Measurements from ENCODE around the gene SLAMF1. TPM values are rescaled to one million over a fixed set of nuclear protein-coding genes. Genes with fewer than 3 reads are reported as not detected.
A peak's percentile ranks its signal among the peaks of the same experiment; 100 is the strongest.
"Not testable (repeated sequence)": the region's sequence is repeated elsewhere in the genome, so short reads cannot be mapped to it uniquely, and the experiment has no call there.

Gene SLAMF1
- total RNA-seq, 2 experiments from 2014 or later: 48.5 to 50.1 TPM

- Mint-ChIP-seq H3K9me3 (ENCODE audit: insufficient read depth) (peaks cover 17% of the 10 kb centered on the region), H3K27me3 (ENCODE audit: low read depth) (no peaks in the 10 kb centered on the region), H3K27ac (peak overlapping the region; percentile 92), H3K36me3 (ENCODE audit: low read depth) (peaks cover 51% of the 10 kb centered on the region), H3K4me3 (peak overlapping the region; percentile 75), H3K4me1 (ENCODE audit: low read depth) (peaks cover 71% of the 10 kb centered on the region)
- POLR2A ChIA-PET: interaction anchor here (0.7 to 1.9 kb wide), 8 partner anchors 13 to 48 kb away, joined by 3 to 6 read pairs (median 4); partner anchors contain the start of gene SLAMF1
- ATAC-seq (peak; percentile 82), DNase-seq (peak; percentile 67)
- CTCF ChIA-PET: interaction anchor here (0.7 to 6.0 kb wide), 13 partner anchors 10 to 104 kb away, joined by 3 to 60 read pairs (median 5); partner anchors contain the start of gene SLAMF1
Observed at GRCh38 chr1:160664573-160665051, 17.8 kb upstream of the SLAMF1 start.

GRCh38 chr1:160662910-160663309 lies 16.1 kb upstream of the SLAMF1 start:
- DNase-seq (peak; percentile 47), ATAC-seq (peak; percentile 45)
- Mint-ChIP-seq H3K27ac (peak overlapping the region; percentile 60), H3K4me1 (ENCODE audit: low read depth) (peaks cover 73% of the 10 kb centered on the region), H3K27me3 (ENCODE audit: low read depth) (no peaks in the 10 kb centered on the region), H3K9me3 (ENCODE audit: insufficient read depth) (peaks cover 4% of the 10 kb centered on the region), H3K36me3 (ENCODE audit: low read depth) (peaks cover 43% of the 10 kb centered on the region), H3K4me3 (peak overlapping the region; percentile 50)
- CTCF ChIA-PET: interaction anchor here (0.7 to 6.0 kb wide), 13 partner anchors 11 to 85 kb away, joined by 3 to 60 read pairs (median 4); partner anchors contain the start of gene SLAMF1
- POLR2A ChIA-PET: interaction anchor here (0.5 to 1.1 kb wide), 4 partner anchors 11 to 36 kb away, joined by 3 to 4 read pairs (median 4); no protein-coding TSS in a partner anchor

- Mint-ChIP-seq H3K4me3 (no peak overlapping the region), H3K36me3 (ENCODE audit: low read depth) (peaks cover 34% of the 10 kb centered on the region), H3K9me3 (ENCODE audit: insufficient read depth) (no peaks in the 10 kb centered on the region), H3K4me1 (ENCODE audit: low read depth) (peaks cover 63% of the 10 kb centered on the region), H3K27ac (no peak overlapping the region), H3K27me3 (ENCODE audit: low read depth) (no peaks in the 10 kb centered on the region)
- ChIA-PET POLR2A (interaction anchor here (0.9 kb wide), 1 partner anchor 19 kb away, joined by 4 read pairs; no protein-coding TSS in a partner anchor), CTCF (interaction anchor here (1.4 to 1.5 kb wide), 3 partner anchors 8 to 16 kb away, joined by 3 to 5 read pairs (median 4); no protein-coding TSS in a partner anchor)
- no peak for DNase-seq
- ATAC-seq: no peak
Observed at GRCh38 chr1:160659566-160659965, 12.7 kb upstream of the SLAMF1 start.

GRCh38 chr1:160658814-160659193 lies 12.0 kb upstream of the SLAMF1 start:
- ChIA-PET POLR2A (interaction anchor here (0.7 to 2.1 kb wide), 2 partner anchors 12 to 49 kb away, joined by 4 to 6 read pairs; partner anchors contain the start of gene SLAMF1), CTCF (interaction anchor here (1.5 kb wide), 1 partner anchor 14 kb away, joined by 4 read pairs; no protein-coding TSS in a partner anchor)
- Mint-ChIP-seq H3K36me3 (ENCODE audit: low read depth) (peaks cover 33% of the 10 kb centered on the region), H3K4me3 (no peak overlapping the region), H3K4me1 (ENCODE audit: low read depth) (peaks cover 64% of the 10 kb centered on the region), H3K27me3 (ENCODE audit: low read depth) (no peaks in the 10 kb centered on the region), H3K27ac (no peak overlapping the region), H3K9me3 (ENCODE audit: insufficient read depth) (no peaks in the 10 kb centered on the region)
- peak; percentile 19 for DNase-seq
- ATAC-seq: no peak

GRCh38 chr1:160658162-160658813 lies 11.4 kb upstream of the SLAMF1 start:
- H3K4me3 Mint-ChIP-seq: no peak overlapping the region

GRCh38 chr1:160657250-160657781 lies 10.5 kb upstream of the SLAMF1 start:
- H3K4me1 Mint-ChIP-seq (ENCODE audit: low read depth): peaks cover 64% of the 10 kb centered on the region
- H3K36me3 Mint-ChIP-seq (ENCODE audit: low read depth): peaks cover 34% of the 10 kb centered on the region
- DNase-seq: no peak
- H3K9me3 Mint-ChIP-seq (ENCODE audit: insufficient read depth): no peaks in the 10 kb centered on the region
- H3K27me3 Mint-ChIP-seq (ENCODE audit: low read depth): no peaks in the 10 kb centered on the region
- no peak for ATAC-seq
- ChIA-PET POLR2A (interaction anchor here (2.1 kb wide), 1 partner anchor 11 kb away, joined by 6 read pairs; the partner anchor contains the start of gene SLAMF1), CTCF (interaction anchor here (0.7 to 1.5 kb wide), 3 partner anchors 15 to 39 kb away, joined by 3 to 4 read pairs (median 3); no protein-coding TSS in a partner anchor)
- no peak overlapping the region for H3K4me3 Mint-ChIP-seq
- peak overlapping the region; percentile 14 for H3K27ac Mint-ChIP-seq

More at GRCh38 chr1:160658162-160658813, 11.4 kb upstream of the SLAMF1 start:
- no peaks in the 10 kb centered on the region for H3K9me3 Mint-ChIP-seq (ENCODE audit: insufficient read depth)
- peaks cover 33% of the 10 kb centered on the region for H3K36me3 Mint-ChIP-seq (ENCODE audit: low read depth)
- DNase-seq (peak; percentile 15), ATAC-seq (no peak)
- peaks cover 64% of the 10 kb centered on the region for H3K4me1 Mint-ChIP-seq (ENCODE audit: low read depth)
- H3K27me3 Mint-ChIP-seq (ENCODE audit: low read depth): no peaks in the 10 kb centered on the region
- ChIA-PET CTCF (interaction anchor here (0.7 to 1.5 kb wide), 3 partner anchors 14 to 40 kb away, joined by 3 to 4 read pairs (median 3); no protein-coding TSS in a partner anchor), POLR2A (interaction anchor here (0.7 to 2.1 kb wide), 2 partner anchors 12 to 49 kb away, joined by 4 to 6 read pairs; partner anchors contain the start of gene SLAMF1)
- H3K27ac Mint-ChIP-seq: no peak overlapping the region

GRCh38 chr1:160656737-160657136 lies 9.9 kb upstream of the SLAMF1 start:
- Mint-ChIP-seq H3K27me3 (ENCODE audit: low read depth) (no peaks in the 10 kb centered on the region), H3K36me3 (ENCODE audit: low read depth) (peaks cover 28% of the 10 kb centered on the region), H3K4me1 (ENCODE audit: low read depth) (peaks cover 64% of the 10 kb centered on the region), H3K27ac (no peak overlapping the region), H3K9me3 (ENCODE audit: insufficient read depth) (no peaks in the 10 kb centered on the region), H3K4me3 (no peak overlapping the region)
- ATAC-seq (no peak), DNase-seq (peak; percentile 15)
- POLR2A ChIA-PET: no interaction called here
- CTCF ChIA-PET: no interaction called here

GRCh38 chr1:160653620-160654016 lies 6.8 kb upstream of the SLAMF1 start:
- ChIA-PET CTCF (no interaction called here), POLR2A (interaction anchor here (0.6 kb wide), 1 partner anchor 22 kb away, joined by 4 read pairs; no protein-coding TSS in a partner anchor)
- peak; percentile 20 for DNase-seq
- Mint-ChIP-seq H3K36me3 (ENCODE audit: low read depth) (peaks cover 20% of the 10 kb centered on the region), H3K27me3 (ENCODE audit: low read depth) (no peaks in the 10 kb centered on the region), H3K4me3 (no peak overlapping the region), H3K9me3 (ENCODE audit: insufficient read depth) (no peaks in the 10 kb centered on the region), H3K27ac (no peak overlapping the region), H3K4me1 (ENCODE audit: low read depth) (peaks cover 76% of the 10 kb centered on the region)
- peak; percentile 62 for ATAC-seq

GRCh38 chr1:160652924-160653619 lies 6.2 kb upstream of the SLAMF1 start:
- peaks cover 76% of the 10 kb centered on the region for H3K4me1 Mint-ChIP-seq (ENCODE audit: low read depth)
- peaks cover 23% of the 10 kb centered on the region for H3K36me3 Mint-ChIP-seq (ENCODE audit: low read depth)
- H3K9me3 Mint-ChIP-seq (ENCODE audit: insufficient read depth): no peaks in the 10 kb centered on the region
- POLR2A ChIA-PET: interaction anchor here (0.6 kb wide), 1 partner anchor 22 kb away, joined by 4 read pairs; no protein-coding TSS in a partner anchor
- no peak for ATAC-seq
- CTCF ChIA-PET: no interaction called here
- no peak overlapping the region for H3K4me3 Mint-ChIP-seq
- peak; percentile 19 for DNase-seq
- no peaks in the 10 kb centered on the region for H3K27me3 Mint-ChIP-seq (ENCODE audit: low read depth)
- no peak overlapping the region for H3K27ac Mint-ChIP-seq

GRCh38 chr1:160652065-160652641 lies 5.3 kb upstream of the SLAMF1 start:
- POLR2A ChIA-PET: interaction anchor here (1.0 to 1.1 kb wide), 3 partner anchors 11 to 13 kb away, joined by 3 to 4 read pairs (median 3); no protein-coding TSS in a partner anchor
- Mint-ChIP-seq H3K27ac (peak overlapping the region; percentile 36), H3K36me3 (ENCODE audit: low read depth) (peaks cover 23% of the 10 kb centered on the region)

More at GRCh38 chr1:160652065-160652641, 5.3 kb upstream of the SLAMF1 start:
- CTCF ChIA-PET: interaction anchor here (0.9 to 2.2 kb wide), 6 partner anchors 11 to 33 kb away, joined by 3 to 16 read pairs (median 7); no protein-coding TSS in a partner anchor
- not testable (repeated sequence) for H3K9me3 Mint-ChIP-seq (ENCODE audit: insufficient read depth); H3K27me3 Mint-ChIP-seq (ENCODE audit: low read depth); H3K4me3 Mint-ChIP-seq; ATAC-seq
- peak; percentile 21 for DNase-seq
- peaks cover 74% of the 10 kb centered on the region for H3K4me1 Mint-ChIP-seq (ENCODE audit: low read depth)
